Panc1 (cell line): Measurements from ENCODE around the gene STIP1.

Experiments used
- CTCF ChIP-seq: fragments of 450-650 bp; IDR thresholded peaks from 2 replicates; pipeline ENCODE4 v1.5.1; 2017; ENCODE audit warnings: mild to moderate bottlenecking
- POLR2AphosphoS5 ChIP-seq: IDR thresholded peaks from 2 replicates; pipeline ENCODE4 v1.6.1; 2012; ENCODE audit warnings: mild to moderate bottlenecking, low read depth, low read length, moderate library complexity
- REST ChIP-seq, 2 experiments: IDR thresholded peaks; 2 replicates each; pipeline ENCODE4 v1.6.1; 2011 to 2012; ENCODE audit warnings: low read depth in 2 of 2, control low read depth in 1 of 2, low read length in 1 of 2, mild to moderate bottlenecking in 1 of 2, moderate library complexity in 1 of 2; ENCODE audit not compliant: insufficient read depth in 1 of 2

GRCh38 chr11:64163951-64164350 lies 22.0 kb upstream of the STIP1 start:
- TF ChIP-seq CTCF (no peak), POLR2AphosphoS5 (no peak), REST (IDR thresholded peaks at IDR 0.05; ENCODE audit: insufficient read depth in 1 of 2, low read depth in 2 of 2, low read length in 1 of 2) (no peak)
